ENCODE measurements around the gene EIF2S2.

Gene EIF2S2

GRCh38 chr20:34047010-34047687 is 64.9 kb downstream of the EIF2S2 start:
- ATAC-seq, result no peak
- no peak for TF ChIP-seq BACH2 (CRISPR knock-in tag; IDR thresholded peaks at IDR 0.05; ENCODE audit: borderline replicate concordance)
- TF ChIP-seq PPARA (CRISPR knock-in tag; IDR thresholded peaks at IDR 0.05; ENCODE audit: borderline replicate concordance), result no peak
- TF ChIP-seq CSDC2 (CRISPR knock-in tag; IDR thresholded peaks at IDR 0.05), result no peak
- no peak for TF ChIP-seq TOX (CRISPR knock-in tag; IDR thresholded peaks at IDR 0.05; ENCODE audit: borderline replicate concordance)
- TF ChIP-seq ZFP3 (CRISPR knock-in tag; IDR thresholded peaks at IDR 0.05), result no peak
- no peak for TF ChIP-seq ZNF70 (CRISPR knock-in tag; IDR thresholded peaks at IDR 0.05)
- TF ChIP-seq ISL1 (CRISPR knock-in tag; IDR thresholded peaks at IDR 0.05), result no peak

GRCh38 chr20:34045930-34046725 is 65.9 kb downstream of the EIF2S2 start:
- ATAC-seq, result no peak
- no peak for TF ChIP-seq CSRNP3 (CRISPR knock-in tag; IDR thresholded peaks at IDR 0.05)
- no peak for TF ChIP-seq ZFP3 (CRISPR knock-in tag; IDR thresholded peaks at IDR 0.05)

- ATAC-seq, result no peak
- TF ChIP-seq ARNTL (CRISPR knock-in tag; IDR thresholded peaks at IDR 0.05; ENCODE audit: borderline replicate concordance, low read depth) (no peak), POU6F1 (CRISPR knock-in tag; IDR thresholded peaks at IDR 0.05; ENCODE audit: borderline replicate concordance, low read depth) (no peak), ZFP30 (CRISPR knock-in tag; IDR thresholded peaks at IDR 0.05) (no peak), ESRRG (CRISPR knock-in tag; IDR thresholded peaks at IDR 0.05) (no peak), GLIS3 (CRISPR knock-in tag; IDR thresholded peaks at IDR 0.05) (no peak), RARB (CRISPR knock-in tag; IDR thresholded peaks at IDR 0.05) (no peak)
Observed at GRCh38 chr20:34045294-34045693, 66.7 kb downstream of the EIF2S2 start.

GRCh38 chr20:34043025-34043424 is 69.0 kb downstream of the EIF2S2 start:
- no peak for ATAC-seq
- TF ChIP-seq ZNF8 (CRISPR knock-in tag; IDR thresholded peaks at IDR 0.05) (no peak), ZFP3 (CRISPR knock-in tag; IDR thresholded peaks at IDR 0.05) (no peak), OSR1 (CRISPR knock-in tag; IDR thresholded peaks at IDR 0.05) (no peak), PPARA (CRISPR knock-in tag; IDR thresholded peaks at IDR 0.05; ENCODE audit: borderline replicate concordance) (no peak), POU6F1 (CRISPR knock-in tag; IDR thresholded peaks at IDR 0.05; ENCODE audit: borderline replicate concordance, low read depth) (no peak), CSDC2 (CRISPR knock-in tag; IDR thresholded peaks at IDR 0.05) (no peak), CSRNP3 (CRISPR knock-in tag; IDR thresholded peaks at IDR 0.05) (no peak), SNAI2 (CRISPR knock-in tag; IDR thresholded peaks at IDR 0.05) (no peak), TSHZ2 (CRISPR knock-in tag; IDR thresholded peaks at IDR 0.05) (no peak), RARB (CRISPR knock-in tag; IDR thresholded peaks at IDR 0.05) (no peak), ARNTL (CRISPR knock-in tag; IDR thresholded peaks at IDR 0.05; ENCODE audit: borderline replicate concordance, low read depth) (no peak), BACH2 (CRISPR knock-in tag; IDR thresholded peaks at IDR 0.05; ENCODE audit: borderline replicate concordance) (no peak), PATZ1 (CRISPR knock-in tag; IDR thresholded peaks at IDR 0.05; ENCODE audit: borderline replicate concordance) (no peak), TOX (CRISPR knock-in tag; IDR thresholded peaks at IDR 0.05; ENCODE audit: borderline replicate concordance) (no peak), ZNF565 (CRISPR knock-in tag; conservative IDR thresholded peaks at IDR 0.05; ENCODE audit: low read depth) (no peak), ESRRG (CRISPR knock-in tag; IDR thresholded peaks at IDR 0.05) (no peak)

All from SK-N-SH treated with all-trans-retinoic acid at 6 μM for 48 hours (cell line).